HFFc6 (cell line): ENCODE results near the gene NANS. TPM values are rescaled to one million over a fixed set of nuclear protein-coding genes. Genes with fewer than 3 reads are reported as not detected.

Experiments
- DNase-seq: peaks from one replicate; pipeline ENCODE4 v3.0.0-alpha.2; 2018
- H3K27ac Mint-ChIP-seq: 2 replicates; pipeline ENCODE4 v1.8.0; 2020; ENCODE audit warnings: mild to moderate bottlenecking, mixed read lengths
- H3K27me3 Mint-ChIP-seq: 2 replicates; pipeline ENCODE4 v1.8.0; 2021; ENCODE audit warnings: mild to moderate bottlenecking, moderate library complexity, mixed read lengths; ENCODE audit not compliant: insufficient read depth
- H3K36me3 Mint-ChIP-seq: 2 replicates; pipeline ENCODE4 v1.8.0; 2021; ENCODE audit warnings: low read depth, mixed read lengths
- H3K4me1 Mint-ChIP-seq: 2 replicates; pipeline ENCODE4 v1.8.0; 2020; ENCODE audit warnings: low read depth, mixed read lengths
- H3K4me3 Mint-ChIP-seq: 2 replicates; pipeline ENCODE4 v1.8.0; 2020; ENCODE audit warnings: mild to moderate bottlenecking, moderate library complexity, mixed read lengths
- H3K9me3 Mint-ChIP-seq: 2 replicates; pipeline ENCODE4 v1.8.0; 2020; ENCODE audit warnings: mild to moderate bottlenecking, mixed read lengths
- total RNA-seq, 6 experiments: library from RNA; stranded (reverse); fragmentation: NEBNext Ultra II Directional; extraction: Animal tissue kit (Norgen Biotek cat#: 25700); gene quantifications; 2 replicates in 1 of 6; 3 replicates in 5 of 6; pipeline ENCODE4 v1.2.3, GENCODE V29; 2021
- TF ChIP-seq, protein P1 (sequence below): fragments of 200-600 bp; sonication (generic); IDR thresholded peaks from 2 replicates; pipeline ENCODE4 v1.5.0; 2021; ENCODE audit warnings: antibody characterized with exemption, mild to moderate bottlenecking

The NANS gene
- total RNA-seq, 6 experiments from 2014 or later, result 82.4 to 103 (median 101) TPM

DNA sequence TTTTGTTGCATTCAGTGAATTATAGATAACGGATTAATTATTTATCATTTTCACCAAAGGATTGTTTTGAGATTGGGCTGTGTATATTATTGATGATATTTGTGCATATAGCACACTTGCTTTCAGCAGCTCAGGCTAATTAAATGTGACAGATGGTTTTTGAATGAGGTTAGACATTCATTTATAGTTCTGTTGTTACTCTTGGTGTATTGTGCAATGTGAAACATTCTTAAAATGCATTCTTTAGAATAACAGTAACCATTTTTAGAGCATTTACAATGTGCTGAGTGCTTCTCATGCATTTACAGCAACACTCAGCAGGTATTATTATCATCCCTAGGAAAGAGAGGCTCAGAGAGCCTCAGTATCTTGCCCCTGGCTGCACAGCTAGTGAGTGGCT, 23.8 kb downstream of the NANS start:
- H3K4me1 Mint-ChIP-seq, result peaks cover 52% of the 10 kb centered on the region
- peaks cover 40% of the 10 kb centered on the region for H3K36me3 Mint-ChIP-seq
- H3K9me3 Mint-ChIP-seq, result no peaks in the 10 kb centered on the region
- TF ChIP-seq, protein P1, sequence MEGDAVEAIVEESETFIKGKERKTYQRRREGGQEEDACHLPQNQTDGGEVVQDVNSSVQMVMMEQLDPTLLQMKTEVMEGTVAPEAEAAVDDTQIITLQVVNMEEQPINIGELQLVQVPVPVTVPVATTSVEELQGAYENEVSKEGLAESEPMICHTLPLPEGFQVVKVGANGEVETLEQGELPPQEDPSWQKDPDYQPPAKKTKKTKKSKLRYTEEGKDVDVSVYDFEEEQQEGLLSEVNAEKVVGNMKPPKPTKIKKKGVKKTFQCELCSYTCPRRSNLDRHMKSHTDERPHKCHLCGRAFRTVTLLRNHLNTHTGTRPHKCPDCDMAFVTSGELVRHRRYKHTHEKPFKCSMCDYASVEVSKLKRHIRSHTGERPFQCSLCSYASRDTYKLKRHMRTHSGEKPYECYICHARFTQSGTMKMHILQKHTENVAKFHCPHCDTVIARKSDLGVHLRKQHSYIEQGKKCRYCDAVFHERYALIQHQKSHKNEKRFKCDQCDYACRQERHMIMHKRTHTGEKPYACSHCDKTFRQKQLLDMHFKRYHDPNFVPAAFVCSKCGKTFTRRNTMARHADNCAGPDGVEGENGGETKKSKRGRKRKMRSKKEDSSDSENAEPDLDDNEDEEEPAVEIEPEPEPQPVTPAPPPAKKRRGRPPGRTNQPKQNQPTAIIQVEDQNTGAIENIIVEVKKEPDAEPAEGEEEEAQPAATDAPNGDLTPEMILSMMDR, result no peak
- H3K27ac Mint-ChIP-seq, result peak overlapping the region; percentile 75
- no peak overlapping the region; the same call in 1 of the 2 replicates for H3K4me3 Mint-ChIP-seq
- peak; percentile 59 for DNase-seq
- no peaks in the 10 kb centered on the region; the same call in 1 of the 2 replicates for H3K27me3 Mint-ChIP-seq

DNA sequence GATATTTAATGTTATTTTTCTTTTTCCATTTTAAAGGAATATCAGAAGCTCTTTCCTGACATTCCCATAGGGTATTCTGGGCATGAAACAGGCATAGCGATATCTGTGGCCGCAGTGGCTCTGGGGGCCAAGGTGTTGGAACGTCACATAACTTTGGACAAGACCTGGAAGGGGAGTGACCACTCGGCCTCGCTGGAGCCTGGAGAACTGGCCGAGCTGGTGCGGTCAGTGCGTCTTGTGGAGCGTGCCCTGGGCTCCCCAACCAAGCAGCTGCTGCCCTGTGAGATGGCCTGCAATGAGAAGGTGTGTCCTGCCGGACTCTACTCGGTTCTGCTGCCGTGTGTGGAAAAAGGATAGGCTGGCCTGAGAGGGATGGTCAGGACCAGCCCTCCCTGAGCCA, 24.2 kb downstream of the NANS start:
- Mint-ChIP-seq H3K4me3 (peak overlapping the region; percentile 15), H3K27me3 (no peaks in the 10 kb centered on the region; the same call in 1 of the 2 replicates), H3K4me1 (peaks cover 47% of the 10 kb centered on the region), H3K9me3 (no peaks in the 10 kb centered on the region), H3K27ac (peak overlapping the region; percentile 75), H3K36me3 (peaks cover 40% of the 10 kb centered on the region)
- TF ChIP-seq, protein P1, result no peak
- no peak for DNase-seq

DNA sequence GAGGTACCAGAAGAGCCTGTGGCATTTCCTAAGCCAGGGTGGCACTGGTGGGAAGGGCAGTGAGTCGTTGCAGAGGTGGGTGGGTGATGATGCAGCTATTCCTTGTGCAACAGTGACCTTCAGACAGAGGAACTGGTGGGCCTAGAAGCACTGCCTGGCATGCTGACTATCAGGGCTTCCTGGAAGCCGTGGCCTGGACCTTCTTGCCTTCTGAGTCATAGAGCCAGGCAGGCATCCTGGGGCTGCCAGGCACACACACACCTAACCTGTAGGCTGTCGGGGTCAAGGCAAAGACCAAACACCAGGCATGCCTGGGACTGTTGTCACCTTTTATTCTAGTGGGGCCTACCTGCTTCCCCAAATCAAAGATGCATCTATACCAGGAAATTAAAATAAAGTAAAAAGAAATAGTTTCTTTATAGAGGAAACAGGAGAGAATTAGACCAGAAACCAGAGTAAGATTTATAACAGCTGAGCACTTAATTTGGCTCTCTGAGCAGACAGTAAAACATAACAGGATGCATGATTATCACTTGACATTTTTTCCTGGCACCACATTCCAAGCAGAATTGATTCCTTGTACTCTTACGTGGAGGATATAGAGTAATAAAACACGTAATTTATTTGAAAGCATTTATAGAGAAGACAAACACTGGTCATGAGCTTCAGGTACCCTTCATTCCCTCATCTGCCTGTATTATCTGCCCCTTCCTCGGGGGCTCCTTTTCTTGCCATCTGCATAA, 25.1 kb downstream of the NANS start:
- peak; percentile 51 for DNase-seq
- H3K4me1 Mint-ChIP-seq, result peaks cover 45% of the 10 kb centered on the region
- H3K36me3 Mint-ChIP-seq, result peaks cover 44% of the 10 kb centered on the region
- H3K27me3 Mint-ChIP-seq, result peaks cover 2% of the 10 kb centered on the region; the same call in 1 of the 2 replicates
- H3K27ac Mint-ChIP-seq, result peak overlapping the region; percentile 75
- TF ChIP-seq, protein P1, result no peak
- 0 out of 2 replicates have a peak overlapping the region, but pooled peaks have one; percentile 15 for H3K4me3 Mint-ChIP-seq
- no peaks in the 10 kb centered on the region for H3K9me3 Mint-ChIP-seq

DNA sequence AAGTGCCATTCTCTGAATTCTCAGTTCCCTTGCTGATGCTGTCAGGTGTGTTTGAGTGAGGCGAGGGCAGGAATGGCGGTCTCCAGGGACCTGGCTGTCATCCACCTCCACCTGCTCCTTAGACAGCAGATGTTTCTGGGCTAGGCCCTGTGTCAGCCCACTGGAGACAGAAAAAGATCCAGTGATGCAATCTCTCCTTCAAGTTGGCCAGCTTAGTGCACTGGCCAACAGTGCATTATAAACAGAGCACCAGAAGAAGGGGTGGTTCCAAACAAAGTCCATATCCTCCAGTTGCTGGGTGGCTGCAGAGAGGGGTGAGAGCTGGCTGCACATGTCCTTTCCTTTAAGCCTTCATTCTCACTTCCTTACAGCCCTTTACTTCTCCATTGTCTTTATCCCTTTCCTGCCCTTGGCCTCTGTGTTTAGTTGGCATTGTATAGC, 26.5 kb downstream of the NANS start:
- no peak overlapping the region; the same call in none of the 2 replicates for H3K27ac Mint-ChIP-seq

DNA sequence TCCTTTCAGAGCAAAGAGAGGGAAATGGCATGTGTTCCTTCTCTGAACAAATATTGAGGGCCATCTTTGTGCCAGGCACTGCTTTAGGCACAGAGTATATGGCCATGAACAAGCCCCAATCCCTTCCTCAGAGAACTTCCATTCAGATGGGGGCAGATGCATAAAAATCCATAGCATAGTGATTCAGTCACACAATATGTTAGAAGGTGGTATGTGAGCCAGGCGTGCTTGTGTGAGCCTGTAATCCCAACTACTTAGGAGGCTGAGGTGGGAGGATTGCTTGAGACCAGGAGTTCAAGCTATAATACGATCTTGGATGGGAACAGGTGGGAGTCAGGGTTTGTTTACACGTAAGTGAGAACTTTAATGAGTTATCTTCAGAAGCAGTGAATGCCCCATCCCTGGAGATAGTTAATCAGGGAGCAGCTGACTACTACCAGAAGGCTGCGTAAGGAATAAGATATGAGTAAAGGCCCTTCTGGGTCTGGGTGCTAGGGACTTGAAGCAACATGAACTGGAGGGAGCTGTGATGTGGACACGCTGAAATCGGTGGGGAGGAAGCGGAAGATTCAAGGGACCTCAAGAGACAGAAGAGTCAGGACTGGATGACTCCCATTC, 27.1 kb downstream of the NANS start:
- peaks cover 3% of the 10 kb centered on the region for H3K27me3 Mint-ChIP-seq
- H3K4me3 Mint-ChIP-seq, result no peak overlapping the region
- H3K9me3 Mint-ChIP-seq, result no peaks in the 10 kb centered on the region
- peaks cover 45% of the 10 kb centered on the region for H3K4me1 Mint-ChIP-seq
- H3K36me3 Mint-ChIP-seq, result peaks cover 40% of the 10 kb centered on the region
- TF ChIP-seq, protein P1, result no peak
- DNase-seq, result no peak
- H3K27ac Mint-ChIP-seq, result peak overlapping the region; percentile 1; the same call in 1 of the 2 replicates

More for the DNA sequence above, 26.5 kb downstream of the NANS start:
- Mint-ChIP-seq H3K36me3 (peaks cover 43% of the 10 kb centered on the region), H3K9me3 (no peaks in the 10 kb centered on the region), H3K27me3 (peaks cover 3% of the 10 kb centered on the region), H3K4me3 (no peak overlapping the region), H3K4me1 (peaks cover 45% of the 10 kb centered on the region)
- TF ChIP-seq, protein P1, result no peak
- no peak for DNase-seq
